Activated T-cell treated with anti-CD3 and anti-CD28 coated beads for 48 hours (primary cell): ENCODE measurements around the gene NFU1.
A peak's percentile ranks its signal among the peaks of the same experiment; 100 is the strongest.

Experiments used
- DNase-seq: peaks from one replicate; pipeline ENCODE4 v3.0.0-alpha.2; 2020; ENCODE audit warnings: low read depth

The NFU1 gene

DNA sequence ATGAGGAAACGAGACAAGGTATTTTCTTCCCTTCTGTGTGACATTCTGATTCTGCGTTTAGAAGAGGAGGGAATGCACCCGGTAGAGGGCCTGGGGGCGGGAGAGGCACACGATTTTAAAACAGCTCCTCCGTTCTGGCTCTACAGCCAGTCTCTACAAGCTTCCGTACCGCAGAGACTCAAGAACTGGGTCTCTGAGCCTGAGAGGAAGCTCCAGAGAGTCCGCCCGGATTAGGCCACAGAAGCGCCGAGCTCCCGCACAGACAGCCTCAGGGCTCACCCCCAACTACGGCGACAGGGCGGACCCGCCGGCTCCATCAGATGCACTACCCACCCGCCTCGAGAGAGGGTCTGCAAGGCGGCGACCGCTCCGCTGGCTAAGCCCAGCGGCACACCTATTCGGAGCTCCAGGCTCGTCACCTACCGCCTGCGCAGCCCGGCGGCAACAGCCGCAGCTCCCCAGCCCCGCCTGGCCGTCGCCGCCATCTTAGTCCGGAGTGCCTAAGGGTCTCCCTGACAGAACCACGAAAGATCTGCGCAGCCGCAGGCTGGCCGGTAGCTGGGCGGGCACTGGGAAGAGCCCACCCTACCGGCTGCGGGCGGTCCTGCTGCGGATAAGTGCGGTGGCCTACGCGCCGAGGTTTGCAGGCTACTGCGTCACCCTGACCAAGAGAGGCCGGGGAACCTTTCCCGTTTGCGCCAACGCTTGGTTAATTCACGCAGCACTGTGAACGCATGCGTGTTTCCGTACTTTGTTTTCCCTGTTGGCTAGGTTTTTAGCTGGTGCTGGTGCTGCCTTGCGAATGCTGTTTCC, at the start of gene NFU1:
Gene NFU1 (minus strand): TSS at position 498 of the 813 bp plus-strand sequence. CDS start 13 bp downstream, at position 485.
- DNase-seq: peak; percentile 93

DNA sequence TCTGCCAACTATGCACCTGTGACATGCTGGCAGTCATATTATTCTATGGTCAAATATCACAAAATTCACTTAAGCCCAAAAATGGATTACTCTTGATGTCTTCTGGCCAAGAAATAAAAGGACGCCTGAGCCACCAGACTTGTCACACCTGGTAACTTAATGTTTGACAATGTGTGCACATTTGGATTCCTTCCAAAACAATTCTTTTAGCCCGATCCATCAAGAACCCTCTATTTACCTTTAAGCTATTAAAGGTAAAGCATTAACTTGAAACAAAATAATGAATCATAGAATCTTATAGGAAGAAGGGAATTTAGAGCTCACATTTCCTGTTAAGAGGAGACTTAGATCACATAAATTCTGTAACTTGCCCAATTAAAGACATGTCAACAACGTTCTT, 46.5 kb upstream of the NFU1 start:
- DNase-seq: no peak

DNA sequence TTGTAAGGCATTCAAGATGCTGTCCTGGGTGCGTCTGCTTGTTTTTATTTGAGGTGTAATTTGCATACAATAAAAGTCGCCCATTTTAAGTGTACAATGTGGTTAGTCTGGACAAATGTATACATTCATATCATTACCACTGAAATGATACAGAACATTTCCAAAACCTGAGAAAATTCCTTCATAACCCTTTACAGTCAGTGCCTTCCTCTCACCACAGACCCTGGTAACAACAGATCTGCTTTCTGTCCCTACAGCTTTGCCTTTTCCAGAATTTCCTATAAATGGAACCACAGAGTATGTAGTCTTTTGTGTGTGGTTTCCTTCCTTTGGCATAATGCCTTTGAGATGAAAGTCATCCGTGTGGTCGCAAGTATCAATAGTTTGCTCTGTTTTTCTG, 45.8 kb upstream of the NFU1 start:
- no peak for DNase-seq

DNA sequence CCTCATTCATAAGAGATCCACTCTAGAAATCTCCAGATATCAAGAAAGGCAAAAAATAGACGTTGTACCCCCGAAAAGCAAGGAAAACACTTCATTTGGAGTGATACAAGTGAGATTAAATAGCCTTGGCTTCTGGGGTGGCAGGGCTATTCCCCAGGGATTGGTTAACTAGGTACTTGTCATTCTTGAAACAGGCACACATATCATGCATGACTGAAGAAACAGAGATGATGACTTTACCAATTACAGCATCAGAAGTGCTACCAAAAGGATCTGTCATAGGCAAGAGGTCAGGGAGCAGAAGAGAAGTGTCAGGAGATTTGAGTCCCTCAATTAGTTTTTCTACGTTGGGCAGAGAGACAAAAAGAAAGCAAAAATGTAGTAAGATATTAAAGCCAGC, 45.2 kb upstream of the NFU1 start:
- DNase-seq: no peak

DNA sequence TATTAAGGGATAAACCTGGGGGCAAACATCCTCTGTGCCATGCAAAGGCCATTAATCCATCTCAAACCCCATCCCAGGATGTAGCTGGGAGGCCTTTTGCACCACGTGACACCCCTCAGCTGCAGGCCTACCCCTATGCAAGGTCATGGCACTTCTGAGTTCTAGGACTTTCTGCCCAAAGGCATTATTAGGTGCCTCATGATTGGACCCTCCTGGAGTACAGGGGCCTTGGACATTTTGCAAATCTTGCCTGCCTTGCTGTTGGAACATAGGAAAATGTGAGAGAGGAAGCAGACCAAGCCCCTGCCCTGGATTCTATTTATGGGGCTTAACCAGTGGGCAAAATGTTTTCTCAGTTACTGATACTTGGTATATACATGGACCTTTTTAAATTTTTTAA, 44.2 kb upstream of the NFU1 start:
- DNase-seq: no peak

DNA sequence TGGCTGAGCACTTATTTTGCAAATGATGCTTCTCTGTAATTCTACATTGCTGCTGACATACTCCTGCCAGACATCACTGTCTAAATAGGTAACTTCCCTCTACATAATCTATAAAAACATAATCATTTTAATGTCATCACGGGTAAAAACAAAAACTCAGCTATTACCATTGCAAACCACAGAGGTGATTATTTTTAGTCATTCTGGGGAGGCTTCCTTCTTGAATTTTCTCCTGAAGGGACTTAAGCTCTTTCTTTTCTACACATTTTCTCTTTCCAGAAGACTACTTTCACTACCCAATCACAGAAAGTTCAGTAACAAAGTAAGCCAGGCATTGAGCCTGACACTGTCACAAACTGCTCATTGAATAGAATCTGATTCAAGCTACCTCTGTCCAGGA, 40.4 kb upstream of the NFU1 start:
- no peak for DNase-seq

DNA sequence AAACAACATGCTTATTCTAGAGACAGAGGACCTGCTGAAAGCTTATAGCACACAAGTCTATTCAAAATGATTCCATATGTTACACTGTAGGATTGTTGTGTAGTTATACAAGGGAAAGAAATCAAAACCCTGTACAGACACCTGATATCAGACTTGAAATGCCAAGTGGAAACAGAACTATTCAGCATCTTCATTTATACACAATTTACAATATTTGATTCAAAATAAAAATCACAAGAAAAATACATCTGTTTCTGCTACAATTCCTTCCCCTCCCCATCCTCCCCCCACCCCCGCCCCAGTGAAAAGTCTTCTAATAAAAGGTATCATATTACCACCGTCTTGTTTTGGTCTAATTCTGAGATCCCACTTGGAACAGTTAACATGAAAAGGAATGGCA, 37.5 kb upstream of the NFU1 start:
- DNase-seq: no peak

DNA sequence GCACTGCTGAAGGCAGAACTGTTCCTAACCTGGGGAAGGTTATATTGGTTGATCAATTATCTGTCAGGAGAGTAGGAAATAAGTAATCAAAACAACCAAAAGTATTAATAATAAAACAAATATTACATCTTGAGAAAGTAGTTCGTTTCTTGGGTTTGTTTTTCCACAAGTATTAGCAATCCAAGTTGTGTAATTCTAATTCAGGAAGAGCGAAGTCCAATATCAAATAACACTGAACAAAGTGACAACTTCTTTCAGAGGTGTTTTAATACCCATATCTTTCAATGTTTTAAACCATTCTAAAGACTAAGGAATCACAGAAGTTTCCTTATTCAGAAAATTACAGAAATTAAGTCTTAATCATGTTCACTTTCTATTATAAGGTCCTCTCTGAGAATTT, 34.6 kb upstream of the NFU1 start:
- DNase-seq: no peak

DNA sequence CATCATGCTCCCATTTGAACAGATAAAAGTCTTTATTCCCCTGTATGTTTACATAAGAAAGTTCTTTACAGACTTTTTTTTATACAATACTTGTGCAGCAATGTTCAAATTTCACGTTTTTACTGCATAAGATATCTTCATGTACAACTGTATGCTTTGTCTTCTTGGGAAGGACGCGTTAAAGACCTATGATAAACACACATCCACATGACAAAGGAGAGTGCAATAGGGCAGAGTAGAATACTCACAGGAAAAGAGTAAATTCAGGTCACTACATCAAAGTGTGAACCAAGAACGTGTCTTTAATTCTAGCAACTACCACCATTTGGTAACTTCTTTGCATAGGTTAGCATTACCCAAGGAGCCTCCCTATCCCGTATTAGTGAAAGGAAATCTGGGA, 33.7 kb upstream of the NFU1 start:
- no peak for DNase-seq

DNA sequence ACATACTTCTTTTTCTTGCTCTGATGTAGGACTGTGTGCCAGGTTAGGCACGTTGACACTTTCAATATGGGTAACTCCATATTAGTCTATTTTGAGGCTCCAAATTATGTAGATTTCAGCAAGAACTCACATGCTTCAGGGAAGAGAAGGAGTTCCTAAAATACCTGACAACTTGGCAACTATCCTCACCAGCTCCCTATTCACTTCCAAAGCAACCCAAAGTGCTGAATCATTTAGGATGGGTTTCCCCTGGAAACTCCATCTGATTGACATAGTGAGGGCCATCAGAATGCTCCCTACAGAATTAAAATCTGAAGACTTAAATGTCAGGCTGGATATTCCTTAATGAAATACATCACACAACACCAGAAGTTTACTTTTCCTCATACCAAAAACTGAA, 32.5 kb upstream of the NFU1 start:
- no peak for DNase-seq

DNA sequence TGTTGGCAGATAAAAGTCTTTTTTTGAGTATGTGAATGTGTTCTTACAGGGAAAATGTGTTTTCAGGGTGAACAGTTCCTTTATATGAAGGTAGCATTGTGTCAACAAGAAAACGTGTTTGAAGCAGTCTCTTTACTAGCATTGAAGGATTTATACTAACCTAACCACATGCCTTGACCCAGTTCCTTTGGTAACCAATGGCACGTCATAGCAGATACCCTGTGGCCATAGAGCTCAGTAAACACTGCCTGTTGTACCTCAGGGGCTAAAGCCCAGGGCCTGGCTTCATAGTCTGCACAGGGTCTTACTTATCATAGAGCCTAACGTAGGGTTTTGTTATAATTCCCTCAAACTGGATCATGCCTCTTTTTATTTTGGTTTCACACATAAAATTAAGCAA, 32.1 kb upstream of the NFU1 start:
- DNase-seq: no peak

DNA sequence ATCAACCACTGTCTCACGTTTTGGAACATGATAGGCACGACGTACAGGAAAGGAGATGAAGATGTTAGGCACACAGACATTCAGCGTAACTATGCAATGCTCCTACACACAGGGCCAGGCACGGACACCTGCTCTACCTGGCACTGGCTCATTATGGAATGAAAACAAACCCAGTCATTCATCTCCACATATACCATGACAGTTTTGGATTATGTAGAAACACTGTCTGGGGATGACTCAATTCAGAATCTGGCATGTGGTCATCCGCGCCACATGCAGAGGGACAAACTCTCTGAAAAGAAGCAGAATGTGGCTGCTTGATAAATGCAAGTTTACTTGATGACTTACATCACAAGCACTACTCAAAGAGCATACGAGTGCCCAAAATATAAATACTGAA, 29.5 kb upstream of the NFU1 start:
- DNase-seq: no peak

DNA sequence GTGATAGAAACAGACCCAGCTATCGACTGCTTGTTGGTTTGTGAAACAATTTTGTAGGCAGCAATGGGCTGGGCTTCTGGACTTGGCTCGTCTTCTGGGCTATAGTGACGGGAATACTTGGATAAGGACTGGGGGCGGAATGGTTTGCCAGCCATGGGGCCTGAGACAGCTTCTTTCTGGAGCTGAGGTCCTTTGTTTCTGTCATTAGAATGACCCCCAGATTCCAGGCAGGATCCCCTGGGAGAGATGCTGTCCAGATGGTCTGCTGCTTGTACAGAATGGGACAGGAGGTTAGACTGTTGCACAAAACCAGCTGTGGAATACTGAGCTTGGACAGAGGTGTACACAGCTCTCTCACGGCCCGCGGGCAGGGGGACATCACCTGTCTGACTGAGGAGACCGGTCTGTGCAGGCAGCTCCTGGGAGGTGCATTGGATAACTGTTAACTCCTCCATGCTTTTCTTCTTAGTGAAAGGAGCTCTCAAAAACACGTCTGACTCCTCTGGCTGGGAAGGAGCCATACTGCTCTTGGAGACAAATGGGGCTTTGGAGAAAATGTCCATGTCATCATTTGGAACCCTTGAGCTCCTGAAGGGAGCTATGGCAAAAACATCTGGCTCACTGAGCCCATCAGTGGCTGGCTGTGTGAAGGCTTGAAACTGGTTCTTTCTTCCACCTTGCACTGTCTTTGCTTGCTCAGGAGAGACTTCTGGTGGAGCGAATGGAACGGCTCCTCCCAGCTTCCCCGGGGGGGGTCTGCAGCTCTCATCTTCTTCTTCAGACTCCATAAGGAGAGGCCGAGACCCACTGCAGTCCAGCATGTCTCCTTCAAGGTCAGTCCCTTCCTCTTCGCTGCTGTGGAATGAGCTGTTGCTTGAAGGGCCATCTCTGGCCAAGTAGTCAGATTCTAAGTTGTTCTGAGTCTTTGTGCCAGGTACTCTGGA, 28.6 kb upstream of the NFU1 start:
- DNase-seq: no peak

DNA sequence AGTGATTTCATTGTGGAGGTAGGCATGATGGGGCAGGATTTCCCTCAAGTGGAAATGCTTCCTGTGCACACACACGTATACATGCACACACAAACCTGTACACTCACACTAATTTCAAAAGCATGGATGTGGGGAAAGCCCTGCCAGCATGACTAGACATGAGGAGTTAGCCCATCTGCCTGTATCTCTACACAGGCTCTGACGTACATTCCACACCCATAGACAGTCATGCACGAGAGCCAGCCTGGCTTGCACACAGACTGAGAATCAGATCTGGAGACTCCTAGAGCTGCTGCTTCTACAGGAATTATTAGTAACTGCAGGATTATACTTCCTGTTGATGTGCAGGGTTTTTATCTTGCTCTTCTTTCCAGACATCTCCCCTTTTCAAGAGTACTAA, 27.3 kb upstream of the NFU1 start:
- no peak for DNase-seq

DNA sequence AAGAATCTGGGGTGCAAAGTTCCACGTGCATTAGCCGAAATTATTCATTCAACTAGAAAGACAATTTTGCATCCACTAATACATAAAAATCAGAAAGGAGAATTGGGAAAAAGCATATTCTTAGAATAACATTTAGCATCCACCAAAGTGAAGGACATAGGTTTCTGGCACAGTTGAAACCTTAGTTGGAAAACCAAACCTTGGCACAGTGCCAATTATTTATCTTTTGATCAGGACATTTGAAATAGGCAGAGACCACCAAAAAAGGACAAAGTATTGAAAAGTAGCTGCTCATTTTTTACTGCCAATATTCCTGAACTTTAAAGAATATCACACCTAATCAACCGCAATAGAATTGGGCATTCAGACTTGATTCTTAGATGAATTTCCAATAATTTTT, 25.5 kb upstream of the NFU1 start:
- no peak for DNase-seq

DNA sequence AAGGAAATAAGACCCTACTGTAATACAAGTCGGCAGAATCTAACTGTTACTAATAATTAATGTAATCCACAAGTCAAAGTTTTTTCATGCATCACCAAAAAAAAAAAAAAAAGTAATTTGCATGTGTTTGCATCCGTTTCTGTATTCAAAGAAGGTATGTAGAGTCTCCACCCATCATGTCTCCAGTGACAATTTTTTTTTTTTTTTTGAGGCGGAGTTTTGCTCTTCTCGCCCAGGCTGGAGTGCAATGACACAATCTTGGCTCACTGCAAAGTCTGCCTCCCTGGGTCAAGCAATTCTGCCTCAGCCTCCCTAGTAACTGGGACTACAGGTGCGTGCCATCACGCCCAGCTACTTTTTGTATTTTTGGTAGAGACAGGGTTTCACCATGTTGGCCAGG, 24.2 kb upstream of the NFU1 start:
- DNase-seq: no peak

DNA sequence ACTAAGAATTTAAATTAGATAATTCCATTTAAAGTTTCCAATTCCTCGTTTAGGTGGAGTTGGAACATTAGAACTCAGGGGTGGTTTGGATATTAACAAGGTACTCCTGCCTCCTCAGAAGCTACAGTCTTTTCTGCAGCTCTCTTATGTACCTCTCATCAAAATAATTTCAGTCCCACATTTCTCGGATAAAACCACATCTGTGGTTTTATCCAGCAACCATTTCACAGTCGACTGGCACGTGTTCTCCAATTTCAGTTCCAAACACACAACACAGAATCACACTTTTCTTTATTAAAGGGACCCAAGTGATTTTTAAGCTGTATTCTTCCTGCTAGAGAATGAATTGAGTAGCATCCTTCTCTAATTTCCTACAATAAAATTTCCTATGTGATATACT, 22.7 kb upstream of the NFU1 start:
- DNase-seq: no peak

DNA sequence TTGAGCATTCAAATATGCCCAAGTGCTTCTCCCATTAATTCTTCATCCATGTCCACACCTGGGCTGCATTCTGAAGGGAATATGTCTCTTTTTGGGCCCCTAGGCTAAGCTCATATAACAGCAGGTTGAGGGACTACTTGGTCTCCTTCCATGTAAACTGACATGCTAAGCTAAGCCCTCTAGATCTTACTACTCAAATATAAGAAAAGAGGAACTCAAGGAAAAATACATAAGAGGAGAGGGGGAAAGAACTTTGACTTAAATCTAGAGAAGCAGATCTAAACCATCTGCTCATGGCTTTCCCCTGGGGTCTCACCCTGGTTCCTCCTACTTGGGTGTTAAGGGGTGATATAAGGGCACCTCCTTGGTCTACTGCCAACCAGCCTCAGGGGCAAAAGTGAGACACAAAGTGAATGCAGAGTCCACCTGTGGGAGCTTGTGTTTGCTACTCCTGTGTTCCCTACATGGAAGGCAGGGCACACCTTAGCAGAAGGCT, 19.8 kb upstream of the NFU1 start:
- no peak for DNase-seq

DNA sequence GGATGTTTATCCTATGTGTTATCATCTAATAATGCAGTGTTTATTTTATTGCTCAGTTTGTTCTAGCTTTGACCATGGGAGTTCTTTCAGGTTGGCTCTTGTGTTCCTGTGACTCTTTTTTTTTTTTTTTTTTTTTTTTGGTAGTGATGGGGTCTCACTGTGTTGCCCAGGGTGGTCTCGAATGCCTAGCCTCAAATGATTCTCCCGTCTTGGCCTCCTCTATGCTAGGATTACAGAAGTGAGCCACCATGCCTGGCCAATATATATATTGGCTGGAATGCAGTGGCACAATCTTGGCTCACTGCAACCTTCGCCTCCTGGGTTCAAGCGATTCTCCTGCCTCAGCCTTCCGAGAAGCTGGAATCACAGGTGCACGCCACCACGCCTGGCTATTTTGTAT, 18.9 kb upstream of the NFU1 start:
- DNase-seq: no peak

DNA sequence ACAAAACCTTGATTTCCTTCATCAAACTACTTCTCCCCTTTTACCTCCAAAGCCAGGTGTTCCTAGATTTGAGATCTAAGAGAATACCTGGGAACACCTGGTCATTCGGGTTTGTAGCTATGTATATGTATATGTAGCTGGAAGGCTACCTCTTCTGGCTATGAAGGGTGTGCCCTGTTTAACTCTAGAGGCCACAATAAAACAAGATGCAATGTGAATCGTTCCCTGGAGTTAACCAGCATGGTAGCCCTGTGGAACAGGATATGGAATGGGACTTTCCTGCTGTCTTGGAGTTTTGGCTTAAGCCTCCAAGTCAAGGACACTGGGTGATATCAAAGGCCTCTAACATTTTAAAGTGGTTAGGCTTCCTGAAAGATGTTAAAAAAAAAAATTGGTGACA, 17.7 kb upstream of the NFU1 start:
- DNase-seq: no peak

DNA sequence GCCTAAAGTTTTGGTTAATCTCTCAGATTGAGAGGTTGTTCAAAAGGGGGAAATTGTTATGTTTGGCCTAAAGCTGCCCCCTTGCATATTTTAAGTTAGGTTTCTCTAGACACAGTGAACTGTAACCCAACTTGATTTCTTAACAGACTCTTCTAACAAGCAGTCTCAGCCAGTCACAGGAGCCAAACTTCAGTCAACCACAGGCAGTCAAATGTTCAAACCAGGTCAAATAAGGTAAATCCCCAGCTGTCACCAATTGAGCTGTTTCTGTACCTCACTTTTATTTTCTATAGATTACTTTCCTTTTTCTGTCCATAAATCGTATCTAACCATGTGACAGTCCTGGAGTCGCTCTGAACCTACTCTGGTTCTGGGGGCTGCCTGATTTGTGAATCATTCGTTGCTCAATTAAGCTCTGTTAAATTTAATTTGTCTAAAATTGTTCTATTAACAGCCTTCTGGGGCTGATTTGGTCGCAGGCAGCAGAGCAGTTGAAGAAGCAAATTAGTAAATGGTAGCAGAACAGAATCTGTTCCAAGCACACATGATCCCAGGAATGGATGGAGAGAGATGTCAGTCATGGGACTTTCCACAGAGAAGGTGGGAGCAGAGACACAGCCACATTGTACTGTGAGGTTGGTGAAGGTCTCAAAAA, 16.4 kb upstream of the NFU1 start:
- no peak for DNase-seq

DNA sequence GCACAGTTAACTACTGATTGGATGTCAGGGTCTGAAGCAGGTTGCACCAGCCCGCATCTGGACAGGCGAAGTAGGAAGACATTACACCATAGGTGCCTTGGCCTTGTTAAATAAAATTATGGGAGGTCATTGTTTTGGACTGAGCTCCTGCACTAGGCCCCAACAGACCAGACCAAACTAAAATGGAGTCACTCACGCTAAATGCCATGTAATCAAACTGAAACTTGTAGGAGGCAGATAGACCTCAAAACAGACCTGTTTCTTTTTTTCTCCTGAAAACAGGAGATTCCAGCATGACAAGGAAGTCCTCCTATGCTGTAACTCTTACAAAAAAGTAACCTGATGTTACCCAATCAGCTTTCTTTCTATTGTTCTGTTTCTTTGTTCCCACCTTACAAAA, 15.5 kb upstream of the NFU1 start:
- DNase-seq: no peak
